Neuronal stem cell (in vitro differentiated cells): ENCODE measurements around the gene NGFR.

ENCODE experiments used
- DNase-seq: peaks from one replicate; pipeline ENCODE4 v3.0.0-alpha.2; 2013; ENCODE audit warnings: low spot score
- H2AFZ ChIP-seq: one replicate; pipeline ENCODE4 v1.6.1; 2013; ENCODE audit warnings: mild to moderate bottlenecking, low read length, inconsistent platforms
- H2AK5ac ChIP-seq: 2 replicates; pipeline ENCODE4 v1.6.1; 2013; ENCODE audit warnings: low read depth, mild to moderate bottlenecking, inconsistent platforms, low read length, moderate library complexity, mixed read lengths
- H2BK120ac ChIP-seq: 2 replicates; pipeline ENCODE4 v1.6.1; 2013; ENCODE audit warnings: low read depth, mild to moderate bottlenecking, inconsistent platforms, low read length, moderate library complexity, mixed read lengths
- H2BK12ac ChIP-seq: one replicate; pipeline ENCODE4 v1.6.1; 2013; ENCODE audit warnings: low read length, inconsistent platforms
- H2BK15ac ChIP-seq: 2 replicates; pipeline ENCODE4 v1.6.1; 2013; ENCODE audit warnings: mild to moderate bottlenecking, low read length, inconsistent platforms, mixed read lengths
- H2BK5ac ChIP-seq: one replicate; pipeline ENCODE4 v1.6.1; 2013; ENCODE audit warnings: inconsistent platforms, mild to moderate bottlenecking, low read length, moderate library complexity
- H3K14ac ChIP-seq: one replicate; pipeline ENCODE4 v1.6.1; 2013; ENCODE audit warnings: low read length, inconsistent platforms
- H3K18ac ChIP-seq: 2 replicates; pipeline ENCODE4 v1.6.1; 2013; ENCODE audit warnings: low read length, inconsistent platforms
- H3K23ac ChIP-seq: 2 replicates; pipeline ENCODE4 v1.6.1; 2013; ENCODE audit warnings: low read depth, mild to moderate bottlenecking, mixed read lengths, low read length, inconsistent platforms; ENCODE audit not compliant: poor library complexity
- H3K27ac ChIP-seq: replicated peaks from 3 replicates; pipeline ENCODE4 v1.5.1; 2013; ENCODE audit warnings: low read length, inconsistent platforms
- H3K27me3 ChIP-seq, 3 experiments: 2 replicates each; pipeline ENCODE4 v1.6.1; 2013; ENCODE audit warnings: low read length in 3 of 3, mild to moderate bottlenecking in 2 of 3, inconsistent platforms in 1 of 3, low read depth in 1 of 3, mixed read lengths in 1 of 3, moderate library complexity in 1 of 3; ENCODE audit not compliant: control insufficient read depth in 3 of 3, insufficient read depth in 3 of 3
- H3K36me3 ChIP-seq, 2 donors: replicated peaks in 1 of 2; 2 replicates each; pipeline ENCODE4 v1.6.1; 2013; ENCODE audit warnings: low read length in 2 of 2; ENCODE audit not compliant: control insufficient read depth in 2 of 2, insufficient read depth in 2 of 2
- H3K4ac ChIP-seq: 2 replicates; pipeline ENCODE4 v1.6.1; 2013; ENCODE audit warnings: inconsistent platforms, mild to moderate bottlenecking, low read length, moderate library complexity
- H3K4me1 ChIP-seq, 2 donors: 1 replicate in 1 of 2; 2 replicates in 1 of 2; pipeline ENCODE4 v1.6.1; 2013; ENCODE audit warnings: low read length in 2 of 2, low read depth in 1 of 2; ENCODE audit not compliant: control insufficient read depth in 2 of 2, insufficient read depth in 1 of 2
- H3K4me2 ChIP-seq: one replicate; pipeline ENCODE4 v1.6.1; 2013; ENCODE audit warnings: mild to moderate bottlenecking, low read length, inconsistent platforms; ENCODE audit not compliant: insufficient read depth, poor library complexity, severe bottlenecking
- H3K4me3 ChIP-seq, 2 donors: 2 replicates each; pipeline ENCODE4 v1.5.1; 2013; ENCODE audit warnings: low read length in 2 of 2, mild to moderate bottlenecking in 2 of 2, inconsistent platforms in 1 of 2, moderate library complexity in 1 of 2
- H3K79me1 ChIP-seq: one replicate; pipeline ENCODE4 v1.6.1; 2013; ENCODE audit warnings: low read depth, mild to moderate bottlenecking, inconsistent platforms, low read length, moderate library complexity
- H3K9ac ChIP-seq: one replicate; pipeline ENCODE4 v1.6.1; 2013; ENCODE audit warnings: mild to moderate bottlenecking, low read depth, low read length, inconsistent platforms; ENCODE audit not compliant: poor library complexity
- H3K9me3 ChIP-seq, 2 donors: replicated peaks in 1 of 2; 2 replicates each; pipeline versions ENCODE3 to v1.6.1; 2013; ENCODE audit warnings: low read length in 2 of 2, mild to moderate bottlenecking in 2 of 2, inconsistent platforms in 1 of 2, low read depth in 1 of 2, mixed read lengths in 1 of 2, moderate library complexity in 1 of 2; ENCODE audit not compliant: control insufficient read depth in 2 of 2, insufficient read depth in 1 of 2
- H4K8ac ChIP-seq: one replicate; pipeline ENCODE4 v1.6.1; 2013; ENCODE audit warnings: low read depth, mild to moderate bottlenecking, inconsistent platforms, low read length, moderate library complexity
- H4K91ac ChIP-seq: one replicate; pipeline ENCODE4 v1.6.1; 2013; ENCODE audit warnings: low read length, low read depth, mild to moderate bottlenecking, inconsistent platforms; ENCODE audit not compliant: poor library complexity
- WGBS, 2 donors: extraction: QIAGEN DNeasy Blood & Tissue Kit; methylation state at CpG; one replicate each; pipeline ENCODE4 v1.1.7; 2013; ENCODE audit warnings: missing lambda C conversion rate in 2 of 2, mixed read lengths in 1 of 2; ENCODE audit not compliant: insufficient read length in 2 of 2, insufficient replicate concordance in 1 of 2; ENCODE audit errors: extremely low coverage in 2 of 2; 5-methylcytosine and 5-hydroxymethylcytosine counted together

The NGFR gene

GRCh38 chr17:49511810-49512209 lies 16.7 kb downstream of the NGFR start:
- H2BK15ac ChIP-seq = no peak overlapping the region
- peaks cover 0 to 10% (median 0%) of the 10 kb centered on the region in 3 experiments for H3K27me3 ChIP-seq
- peak overlapping the region; percentile 27 for H3K18ac ChIP-seq
- no peak overlapping the region for H2AK5ac ChIP-seq
- H2AFZ ChIP-seq = no peak overlapping the region
- peaks cover 0 to 14% of the 10 kb centered on the region in 2 donors for H3K36me3 ChIP-seq
- H3K9ac ChIP-seq = no peak overlapping the region
- H3K9me3 ChIP-seq = no peaks in the 10 kb centered on the region
- H3K23ac ChIP-seq = peak overlapping the region; percentile 49
- H4K91ac ChIP-seq = no peak overlapping the region
- H2BK12ac ChIP-seq = no peak overlapping the region
- no peak overlapping the region for H3K4me3 ChIP-seq
- H3K14ac ChIP-seq = no peak overlapping the region
- no peak overlapping the region for H4K8ac ChIP-seq
- no peak overlapping the region for H3K4ac ChIP-seq
- WGBS, 2 donors = no CpG with 5 or more reads among the region's 16 CpGs
- H3K27ac ChIP-seq = no peak overlapping the region
- DNase-seq = no peak
- no peak overlapping the region for H3K4me2 ChIP-seq
- no peaks in the 10 kb centered on the region for H3K79me1 ChIP-seq
- peaks cover 23 to 33% of the 10 kb centered on the region in 2 donors for H3K4me1 ChIP-seq
- no peak overlapping the region for H2BK5ac ChIP-seq
- peak overlapping the region; percentile 32 for H2BK120ac ChIP-seq

- Histone ChIP-seq H3K4me1 (peaks cover 23 to 26% of the 10 kb centered on the region in 2 donors), H2BK120ac (peak overlapping the region; percentile 32), H2AFZ (no peak overlapping the region), H3K36me3 (peaks cover 0 to 14% of the 10 kb centered on the region in 2 donors), H3K9me3 (no peaks in the 10 kb centered on the region), H3K4me2 (no peak overlapping the region), H3K4ac (no peak overlapping the region), H3K27ac (no peak overlapping the region), H3K23ac (peak overlapping the region; percentile 49), H4K91ac (no peak overlapping the region), H3K27me3 (peaks cover 0 to 10% (median 0%) of the 10 kb centered on the region in 3 experiments), H3K18ac (no peak overlapping the region), H2BK5ac (no peak overlapping the region), H3K14ac (no peak overlapping the region), H2BK15ac (no peak overlapping the region), H3K4me3 (no peak overlapping the region), H3K9ac (peak overlapping the region; percentile 61), H2AK5ac (no peak overlapping the region), H3K79me1 (no peaks in the 10 kb centered on the region), H2BK12ac (peak overlapping the region; percentile 44), H4K8ac (no peak overlapping the region)
- WGBS, 2 donors = no CpG with 5 or more reads among the region's 26 CpGs
- no peak for DNase-seq
Observed at GRCh38 chr17:49512296-49513043, 17.4 kb downstream of the NGFR start.

GRCh38 chr17:49513044-49513395 lies 17.9 kb downstream of the NGFR start:
- no peak overlapping the region for H3K23ac ChIP-seq
- H2BK5ac ChIP-seq = no peak overlapping the region
- DNase-seq = no peak
- peak overlapping the region; percentile 33 for H3K9ac ChIP-seq
- H3K18ac ChIP-seq = no peak overlapping the region
- no peak overlapping the region for H4K8ac ChIP-seq
- WGBS, 2 donors = no CpG with 5 or more reads among the region's 6 CpGs
- no peak overlapping the region for H3K4me3 ChIP-seq
- H3K27ac ChIP-seq = no peak overlapping the region
- peaks cover 0 to 14% of the 10 kb centered on the region in 2 donors for H3K36me3 ChIP-seq
- no peak overlapping the region for H2BK15ac ChIP-seq
- peaks cover 18 to 21% of the 10 kb centered on the region in 2 donors for H3K4me1 ChIP-seq
- no peak overlapping the region for H2BK12ac ChIP-seq
- H2AK5ac ChIP-seq = no peak overlapping the region
- H3K4me2 ChIP-seq = no peak overlapping the region
- no peak overlapping the region for H4K91ac ChIP-seq
- H3K14ac ChIP-seq = no peak overlapping the region
- H3K27me3 ChIP-seq = peaks cover 0 to 6% (median 0%) of the 10 kb centered on the region in 3 experiments
- no peak overlapping the region for H2AFZ ChIP-seq
- H3K79me1 ChIP-seq = no peaks in the 10 kb centered on the region
- no peak overlapping the region for H2BK120ac ChIP-seq
- H3K9me3 ChIP-seq = no peaks in the 10 kb centered on the region
- H3K4ac ChIP-seq = no peak overlapping the region

- Histone ChIP-seq H2AFZ (no peak overlapping the region), H3K79me1 (no peaks in the 10 kb centered on the region), H4K91ac (no peak overlapping the region), H3K9me3 (no peaks in the 10 kb centered on the region), H2BK15ac (peak overlapping the region; percentile 31), H3K4me2 (no peak overlapping the region), H2BK12ac (no peak overlapping the region), H2BK5ac (no peak overlapping the region), H3K36me3 (peaks cover 0 to 14% of the 10 kb centered on the region in 2 donors), H3K4me3 (no peak overlapping the region), H3K14ac (no peak overlapping the region), H2BK120ac (no peak overlapping the region), H3K9ac (peak overlapping the region; percentile 33), H3K4ac (no peak overlapping the region), H2AK5ac (peak overlapping the region; percentile 81), H3K18ac (peak overlapping the region; percentile 13), H3K27ac (no peak overlapping the region), H3K4me1 (peaks cover 12 to 17% of the 10 kb centered on the region in 2 donors), H4K8ac (no peak overlapping the region), H3K27me3 (peaks cover 0 to 9% (median 0%) of the 10 kb centered on the region in 3 experiments), H3K23ac (peak overlapping the region; percentile 45)
- DNase-seq = no peak
- WGBS, 2 donors = no CpG with 5 or more reads among the region's 8 CpGs
Observed at GRCh38 chr17:49513641-49514040, 18.5 kb downstream of the NGFR start.
